Body of pancreas (tissue), 4 donors: ENCODE data around the gene BPTF.

ENCODE experiments used
- POLR2A ChIP-seq, 3 donors: fragments of 450-650 bp; IDR thresholded peaks; one replicate each; pipeline ENCODE4 v1.6.1; 2016; ENCODE audit warnings: antibody characterized with exemption in 3 of 3, mild to moderate bottlenecking in 2 of 3
- TF ChIP-seq, protein P1 (sequence below), 7 experiments: fragments of 450-650 bp in 4 of 7; fragments of 200-600 bp in 3 of 7; sonication (generic) in 3 of 7; IDR thresholded peaks; one replicate each; pipeline ENCODE4 v1.5.1; 2016 to 2019; ENCODE audit warnings: antibody characterized with exemption in 7 of 7

- TF ChIP-seq, protein P1, sequence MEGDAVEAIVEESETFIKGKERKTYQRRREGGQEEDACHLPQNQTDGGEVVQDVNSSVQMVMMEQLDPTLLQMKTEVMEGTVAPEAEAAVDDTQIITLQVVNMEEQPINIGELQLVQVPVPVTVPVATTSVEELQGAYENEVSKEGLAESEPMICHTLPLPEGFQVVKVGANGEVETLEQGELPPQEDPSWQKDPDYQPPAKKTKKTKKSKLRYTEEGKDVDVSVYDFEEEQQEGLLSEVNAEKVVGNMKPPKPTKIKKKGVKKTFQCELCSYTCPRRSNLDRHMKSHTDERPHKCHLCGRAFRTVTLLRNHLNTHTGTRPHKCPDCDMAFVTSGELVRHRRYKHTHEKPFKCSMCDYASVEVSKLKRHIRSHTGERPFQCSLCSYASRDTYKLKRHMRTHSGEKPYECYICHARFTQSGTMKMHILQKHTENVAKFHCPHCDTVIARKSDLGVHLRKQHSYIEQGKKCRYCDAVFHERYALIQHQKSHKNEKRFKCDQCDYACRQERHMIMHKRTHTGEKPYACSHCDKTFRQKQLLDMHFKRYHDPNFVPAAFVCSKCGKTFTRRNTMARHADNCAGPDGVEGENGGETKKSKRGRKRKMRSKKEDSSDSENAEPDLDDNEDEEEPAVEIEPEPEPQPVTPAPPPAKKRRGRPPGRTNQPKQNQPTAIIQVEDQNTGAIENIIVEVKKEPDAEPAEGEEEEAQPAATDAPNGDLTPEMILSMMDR (IDR thresholded peaks at IDR 0.05): peak; percentile 59 to 99 (median 95)
- peak; percentile 62 to 71 (median 71) for TF ChIP-seq POLR2A (IDR thresholded peaks at IDR 0.05)
Measured at GRCh38 chr17:67824735-67825626, at the start of gene BPTF.
